Embryonic facial prominence (tissue), 1 donor: ENCODE results near the gene WWOX.
"Not testable (repeated sequence)": the region's sequence is repeated elsewhere in the genome, so short reads cannot be mapped to it uniquely, and the experiment has no call there.

ENCODE experiments used
- DNase-seq: peaks from one replicate; pipeline ENCODE4 v3.0.0-alpha.2; 2016; ENCODE audit errors: extremely low spot score

The WWOX gene

DNA sequence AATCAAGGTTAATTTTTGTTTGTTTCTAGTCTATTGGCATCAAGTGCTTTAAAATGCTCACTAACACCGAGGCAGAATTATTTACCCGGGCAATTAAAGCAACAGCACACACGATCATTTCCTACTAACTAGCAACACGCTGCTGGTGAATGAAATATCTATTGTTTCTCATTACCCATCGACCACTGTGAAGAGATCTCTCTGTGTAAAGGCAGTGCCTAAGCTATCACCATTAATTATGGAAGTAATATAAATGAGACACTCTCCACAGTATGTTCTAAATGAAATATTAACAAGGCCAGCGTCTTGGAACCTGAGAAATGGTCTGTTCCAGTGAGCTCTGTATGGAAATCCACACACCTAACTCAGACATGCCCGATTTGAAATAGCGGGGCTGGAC is 1103.5 kb downstream of the WWOX start:
- DNase-seq, result no peak

DNA sequence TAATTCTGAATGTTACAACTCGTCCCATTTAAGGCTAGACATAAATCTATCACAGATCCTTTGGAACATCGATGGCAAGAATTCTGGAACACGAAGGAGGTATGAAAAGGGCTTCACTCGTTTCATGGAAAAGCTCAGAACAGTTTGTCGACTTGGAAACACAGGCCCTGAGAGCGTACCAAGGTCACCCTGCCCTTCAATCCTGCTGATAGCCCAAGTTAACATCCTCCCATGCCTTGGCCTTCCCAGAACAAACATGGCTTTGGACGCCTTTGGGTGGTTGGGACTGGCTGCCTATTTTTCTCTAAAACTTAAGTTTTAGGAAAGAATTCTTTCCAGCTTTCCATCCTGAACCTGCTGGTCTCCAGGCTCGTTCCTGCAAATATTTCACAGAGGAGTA is 1105.0 kb downstream of the WWOX start:
- DNase-seq, result no peak

DNA sequence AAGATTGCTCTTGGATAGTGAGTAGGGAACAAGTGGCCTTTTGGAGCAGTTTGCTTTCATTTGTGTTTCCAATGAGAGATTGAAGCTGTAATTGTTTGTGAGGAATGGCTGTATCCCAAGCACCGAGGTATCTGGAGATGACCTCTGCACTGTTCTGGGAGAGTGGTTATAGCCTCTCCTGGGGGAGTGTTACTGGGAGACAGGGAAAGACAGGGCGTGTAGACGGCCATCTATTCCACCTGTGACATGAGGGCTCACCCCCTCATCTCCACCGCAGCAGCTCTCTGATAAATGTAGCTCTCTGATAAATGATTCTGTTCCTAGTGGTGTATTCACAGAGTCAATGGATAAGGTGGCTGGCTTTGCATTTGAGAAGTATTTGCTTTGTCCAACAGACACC is 1107.4 kb downstream of the WWOX start:
- no peak for DNase-seq

DNA sequence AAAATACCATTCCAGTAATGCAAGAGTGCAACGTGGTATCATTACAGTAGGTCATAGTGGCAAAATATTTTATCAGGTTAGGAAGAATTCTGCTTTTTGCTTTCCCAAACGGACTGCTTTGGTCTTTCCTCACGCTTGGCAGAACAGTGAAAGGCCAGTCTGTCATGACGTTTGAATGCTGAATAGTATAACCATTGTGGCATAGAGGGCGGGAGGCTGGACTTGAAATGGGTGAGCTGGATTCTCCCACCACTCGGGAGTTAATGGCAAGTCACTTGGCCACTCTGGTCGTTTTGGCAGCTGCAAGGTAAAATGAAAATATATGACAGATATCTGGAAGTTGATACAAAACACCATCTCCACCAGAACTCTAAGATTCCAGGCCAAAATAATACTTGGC is 1109.9 kb downstream of the WWOX start:
- DNase-seq, result no peak

DNA sequence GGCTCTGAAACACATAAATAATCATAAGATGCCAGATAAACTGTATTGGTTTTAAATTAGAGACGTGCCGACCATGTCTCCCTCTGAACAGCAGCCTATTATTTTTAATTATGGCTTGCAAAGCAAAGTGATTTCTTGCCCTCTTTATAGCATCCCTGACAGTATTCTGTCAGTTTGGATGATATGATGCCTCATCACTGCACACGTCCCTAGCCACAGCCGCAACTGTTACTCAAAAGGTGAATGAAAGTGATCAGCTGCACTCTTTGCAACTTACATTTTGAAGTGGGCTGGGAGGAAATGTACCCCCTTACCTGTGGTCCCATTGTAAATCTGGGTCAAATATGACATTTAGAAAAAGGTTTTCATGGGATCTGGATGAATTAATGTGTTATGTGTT is 1111.2 kb downstream of the WWOX start:
- DNase-seq, result no peak

DNA sequence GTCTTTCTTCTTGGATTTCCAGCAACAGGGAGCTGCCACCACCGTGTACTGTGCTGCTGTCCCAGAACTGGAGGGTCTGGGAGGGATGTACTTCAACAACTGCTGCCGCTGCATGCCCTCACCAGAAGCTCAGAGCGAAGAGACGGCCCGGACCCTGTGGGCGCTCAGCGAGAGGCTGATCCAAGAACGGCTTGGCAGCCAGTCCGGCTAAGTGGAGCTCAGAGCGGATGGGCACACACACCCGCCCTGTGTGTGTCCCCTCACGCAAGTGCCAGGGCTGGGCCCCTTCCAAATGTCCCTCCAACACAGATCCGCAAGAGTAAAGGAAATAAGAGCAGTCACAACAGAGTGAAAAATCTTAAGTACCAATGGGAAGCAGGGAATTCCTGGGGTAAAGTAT is 1112.1 kb downstream of the WWOX start:
- DNase-seq, result no peak

DNA sequence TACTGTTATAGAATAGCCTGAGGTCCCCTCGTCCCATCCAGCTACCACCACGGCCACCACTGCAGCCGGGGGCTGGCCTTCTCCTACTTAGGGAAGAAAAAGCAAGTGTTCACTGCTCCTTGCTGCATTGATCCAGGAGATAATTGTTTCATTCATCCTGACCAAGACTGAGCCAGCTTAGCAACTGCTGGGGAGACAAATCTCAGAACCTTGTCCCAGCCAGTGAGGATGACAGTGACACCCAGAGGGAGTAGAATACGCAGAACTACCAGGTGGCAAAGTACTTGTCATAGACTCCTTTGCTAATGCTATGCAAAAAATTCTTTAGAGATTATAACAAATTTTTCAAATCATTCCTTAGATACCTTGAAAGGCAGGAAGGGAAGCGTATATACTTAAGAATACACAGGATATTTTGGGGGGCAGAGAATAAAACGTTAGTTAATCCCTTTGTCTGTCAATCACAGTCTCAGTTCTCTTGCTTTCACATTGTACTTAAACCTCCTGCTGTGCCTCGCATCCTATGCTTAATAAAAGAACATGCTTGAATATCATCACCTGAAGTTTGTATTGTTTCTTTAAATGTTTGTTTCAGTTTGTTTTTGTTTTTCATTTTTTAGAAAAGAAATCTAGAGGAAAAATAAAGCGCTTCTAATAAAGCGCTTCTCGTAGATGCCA is 1112.8 kb downstream of the WWOX start:
- DNase-seq, result no peak

DNA sequence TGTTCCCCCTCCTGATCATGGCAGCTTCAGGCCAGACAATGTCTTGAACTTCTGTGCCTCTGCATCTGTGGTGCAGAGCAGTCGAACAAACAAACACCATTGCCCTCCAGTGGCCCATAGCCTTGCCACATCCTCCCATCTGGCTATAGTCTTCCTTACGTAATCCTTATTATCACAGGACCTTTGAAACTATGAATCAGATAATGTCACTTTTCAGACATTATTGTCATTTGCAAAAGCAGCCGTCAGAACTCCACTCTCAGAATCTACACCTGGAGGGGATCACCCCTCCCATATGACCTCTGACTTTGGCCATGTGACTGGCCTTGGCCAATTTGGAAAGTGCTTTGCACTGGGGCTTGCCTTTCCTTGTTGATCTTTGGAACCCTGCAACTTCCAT is 1113.8 kb downstream of the WWOX start:
- DNase-seq, result no peak

DNA sequence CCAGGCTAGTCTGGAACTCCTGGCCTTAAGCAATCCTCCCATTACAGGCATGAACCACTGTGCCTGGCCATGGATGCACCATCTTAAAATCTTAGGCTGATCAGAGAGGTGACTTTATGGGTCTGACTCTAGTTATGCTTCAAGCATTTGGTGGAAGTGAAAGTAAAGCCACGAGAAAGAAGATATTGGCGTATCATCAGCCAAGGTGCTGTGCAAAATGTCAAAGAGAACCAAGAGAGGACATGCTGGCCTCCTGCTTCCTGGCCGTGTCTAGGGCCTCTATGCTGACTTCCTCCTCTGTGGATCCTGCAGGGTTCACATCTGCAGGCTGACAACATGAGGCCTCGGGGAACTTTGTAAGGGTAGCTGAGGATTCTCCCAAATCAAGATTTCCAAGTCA is 1115.8 kb downstream of the WWOX start:
- no peak for DNase-seq

DNA sequence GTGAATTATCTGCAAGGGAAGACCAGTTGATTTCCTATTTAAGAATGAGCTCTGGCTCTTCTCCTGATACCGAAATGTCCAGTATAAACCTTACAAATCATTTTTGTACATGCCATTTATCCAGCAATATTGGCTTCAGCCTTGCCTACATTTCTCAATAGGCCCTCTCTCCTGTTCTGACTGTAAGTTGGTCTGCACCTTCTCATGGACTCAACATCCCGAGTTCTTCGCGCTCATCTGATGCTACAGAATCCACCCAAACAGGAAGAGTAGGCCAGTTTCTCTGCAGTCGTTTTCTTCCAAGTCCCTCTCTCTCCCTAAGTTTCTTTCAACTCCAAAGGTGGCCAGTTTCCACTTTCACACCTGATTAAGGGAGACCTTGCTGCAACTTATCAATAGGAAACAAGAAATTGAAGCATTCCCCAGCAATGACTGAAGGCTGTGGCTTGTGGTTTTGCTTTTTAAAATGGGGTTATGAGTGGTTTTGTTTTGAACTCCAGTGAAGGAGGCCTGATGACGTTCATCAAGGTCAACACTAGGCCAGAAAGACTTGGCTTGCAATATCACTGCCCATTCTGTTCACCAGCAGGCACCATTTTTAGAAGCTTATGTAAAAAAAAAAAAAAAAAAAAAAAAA is 1118.0 kb downstream of the WWOX start:
- no peak for DNase-seq

DNA sequence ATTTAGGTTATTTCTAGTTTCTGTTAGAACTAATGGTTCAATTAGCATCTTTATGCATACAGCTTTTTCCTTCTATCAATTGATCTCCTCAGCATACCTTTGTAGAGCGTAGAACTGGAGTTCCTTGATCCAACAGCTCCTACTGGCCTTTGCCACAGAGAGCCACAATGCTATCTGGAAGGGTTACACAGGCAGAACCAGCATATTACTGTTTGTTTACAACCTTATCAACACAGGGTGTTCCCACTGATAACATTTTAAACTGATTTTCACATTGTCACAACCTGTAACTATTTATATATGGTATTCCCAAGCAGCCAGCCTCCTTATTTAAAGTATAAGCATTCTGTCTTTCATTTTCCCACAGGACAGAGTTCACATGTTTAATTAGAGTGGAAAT is 1118.9 kb downstream of the WWOX start:
- DNase-seq, result no peak

DNA sequence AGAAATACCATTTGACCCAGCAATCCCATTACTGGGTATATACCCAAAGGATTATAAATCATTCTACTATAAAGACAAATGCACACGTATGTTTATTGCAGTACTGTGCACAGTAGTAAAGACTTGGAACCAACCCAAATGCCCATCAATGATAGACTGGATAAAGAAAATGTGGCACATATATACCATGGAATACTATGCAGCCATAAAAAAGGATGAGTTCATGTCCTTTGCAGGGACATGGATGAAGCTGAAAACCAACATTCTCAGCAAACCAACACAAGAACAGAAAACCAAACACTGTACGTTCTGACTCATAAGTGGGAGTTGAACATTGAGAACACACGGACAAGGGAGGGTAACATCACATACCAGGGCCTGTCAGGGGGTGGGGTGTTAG is 1126.5 kb downstream of the WWOX start:
- DNase-seq, result not testable (repeated sequence)

DNA sequence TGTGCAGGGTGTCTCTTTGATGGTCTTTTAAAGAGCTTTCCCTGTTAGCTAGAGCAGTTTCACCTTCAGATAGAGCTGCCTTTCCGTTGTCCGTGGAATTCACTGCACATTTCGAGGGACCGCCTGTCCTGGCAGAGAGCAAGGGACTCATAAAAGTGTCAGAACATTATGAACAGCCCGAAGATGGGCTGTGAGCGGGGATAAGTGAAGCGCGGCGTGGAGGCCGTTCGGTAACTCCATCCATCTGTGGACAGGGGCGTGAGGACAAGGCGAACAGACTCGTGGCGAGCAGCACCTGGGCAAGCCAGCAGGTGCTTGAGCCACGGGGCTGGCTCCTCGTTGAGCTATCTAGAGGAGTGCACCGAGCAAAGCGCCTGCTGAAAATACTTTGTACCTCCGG is 1129.9 kb downstream of the WWOX start:
- DNase-seq, result no peak

DNA sequence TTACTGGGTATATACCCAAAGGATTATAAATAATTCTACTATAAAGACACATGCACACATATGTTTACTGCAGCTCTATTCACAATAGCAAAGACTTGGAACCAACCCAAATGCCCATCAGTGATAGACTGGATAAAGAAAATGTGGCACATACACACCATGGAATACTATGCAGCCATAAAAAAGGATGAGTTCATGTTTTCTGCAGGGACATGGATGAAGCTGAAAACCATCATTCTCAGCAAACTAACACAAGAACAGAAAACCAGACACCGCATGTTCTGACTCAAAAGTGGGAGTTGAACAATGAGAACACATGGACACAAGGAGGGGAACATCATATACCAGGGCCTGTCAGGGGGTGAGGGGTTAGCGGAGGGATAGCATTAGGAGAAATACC is 1146.2 kb downstream of the WWOX start:
- not testable (repeated sequence) for DNase-seq

DNA sequence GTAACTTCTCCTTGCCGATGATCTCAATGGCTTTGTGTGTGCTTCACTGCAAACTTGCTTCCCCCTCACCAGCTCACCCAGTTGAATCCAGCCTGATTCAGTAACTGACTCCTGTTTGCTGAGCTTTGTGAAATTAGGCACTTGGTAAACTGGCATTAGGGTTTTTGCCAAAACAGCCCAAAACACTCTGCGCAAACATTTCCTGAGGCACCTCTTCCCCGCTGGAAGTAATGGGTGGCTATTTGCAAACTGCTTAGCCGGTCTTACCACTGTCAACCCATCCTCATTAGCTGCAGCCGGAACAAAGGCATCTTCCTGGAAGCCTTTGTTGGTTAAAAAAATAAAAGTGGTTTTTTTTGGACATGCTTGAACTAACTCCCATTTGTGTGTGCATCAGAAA is 1147.9 kb downstream of the WWOX start:
- no peak for DNase-seq

DNA sequence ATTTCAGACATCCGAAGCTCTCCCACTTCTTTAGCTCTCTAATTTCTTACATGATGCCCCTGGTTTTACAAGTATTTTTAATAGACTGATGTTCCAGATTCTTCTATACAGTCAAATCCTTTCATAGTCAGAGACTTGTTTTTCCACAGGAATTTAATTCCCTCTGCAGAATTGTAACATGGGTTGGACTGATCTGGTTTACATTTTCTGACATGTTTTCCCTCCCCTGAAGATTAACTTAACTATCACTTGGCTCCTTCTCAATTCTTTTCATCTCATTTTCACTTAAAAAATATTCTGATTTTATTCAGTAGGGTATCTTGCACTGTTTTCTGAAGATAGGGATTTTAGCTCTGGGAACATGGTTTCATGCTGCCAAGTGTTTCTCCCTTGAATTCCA is 1148.9 kb downstream of the WWOX start:
- DNase-seq, result no peak

DNA sequence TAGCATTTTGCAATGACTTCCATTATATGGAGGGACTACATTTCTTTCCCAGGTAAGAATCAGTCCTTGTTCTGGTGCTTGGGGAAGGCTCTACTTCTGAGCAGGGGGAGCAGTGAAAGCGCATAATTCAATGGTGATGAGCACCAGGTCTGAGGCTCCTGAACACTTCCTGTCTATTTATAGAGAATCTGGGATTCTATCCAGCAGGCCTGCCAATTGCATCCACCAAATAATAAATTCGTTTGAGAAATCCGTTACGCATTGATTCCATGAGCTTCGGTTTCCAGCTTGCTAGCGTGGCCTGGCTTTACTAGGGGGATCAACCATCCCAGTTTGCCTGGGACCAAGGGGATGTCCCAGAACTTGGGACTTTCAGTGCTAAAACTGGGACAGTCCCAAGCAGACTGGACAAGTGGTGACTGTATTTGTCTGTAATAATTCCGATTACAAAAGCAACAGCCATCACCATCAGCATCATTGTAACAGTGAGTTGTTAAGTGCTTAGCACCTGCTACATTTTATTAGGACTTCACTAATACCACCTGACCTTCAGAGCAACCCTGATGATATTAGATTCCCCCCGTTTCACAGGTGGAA is 1151.1 kb downstream of the WWOX start:
- DNase-seq, result no peak

DNA sequence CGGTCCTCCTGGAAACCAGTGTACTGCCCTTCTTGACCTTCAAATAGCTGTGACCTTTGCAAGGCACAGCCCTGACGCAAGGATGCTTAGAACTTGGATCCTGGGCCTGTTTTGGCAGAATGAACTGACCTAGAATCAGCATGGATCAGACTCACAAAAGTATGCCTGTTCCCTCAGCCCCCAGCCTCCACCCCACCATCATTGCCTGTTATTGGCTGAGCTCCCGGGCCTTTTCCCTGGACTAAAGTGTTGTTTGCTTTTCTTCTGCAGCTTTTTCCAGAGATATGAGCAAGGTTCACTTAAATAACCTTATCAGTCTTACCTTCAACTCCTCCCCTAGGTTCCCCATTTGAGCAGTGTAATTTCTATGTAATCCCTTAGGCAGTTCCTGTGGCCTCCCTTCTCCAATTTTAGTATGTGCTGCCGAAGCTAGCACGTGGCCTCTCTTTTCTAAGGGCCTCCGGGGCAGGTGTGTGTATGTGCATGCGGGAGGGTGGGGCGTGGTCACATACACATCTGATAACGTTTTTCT is 1153.7 kb downstream of the WWOX start:
- no peak for DNase-seq

DNA sequence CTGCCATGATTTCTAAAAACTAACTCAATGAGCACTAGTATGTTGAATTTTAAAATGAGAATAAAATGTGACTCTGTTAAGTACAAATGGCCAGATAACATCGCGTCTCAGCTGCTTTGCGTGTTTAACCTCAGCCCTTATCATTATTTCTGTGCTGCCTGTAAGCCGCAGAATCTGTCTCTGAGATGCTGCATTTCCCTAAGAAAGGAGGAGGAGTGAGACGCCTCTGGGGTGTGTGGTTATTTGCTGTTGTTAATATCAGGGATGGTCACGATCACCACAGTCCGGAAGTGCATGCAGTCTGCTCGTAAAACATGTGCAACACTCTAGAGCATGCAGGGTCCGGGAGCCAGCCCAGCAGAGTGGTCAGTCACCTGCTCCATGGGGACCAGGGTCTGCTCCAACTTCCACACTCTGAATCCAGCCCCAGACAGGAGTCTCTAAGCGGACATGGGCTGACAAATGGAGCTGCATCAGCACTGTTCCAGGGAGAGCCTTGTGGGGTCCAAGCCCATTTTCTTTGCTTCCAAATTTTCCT is 1158.6 kb downstream of the WWOX start:
- no peak for DNase-seq

DNA sequence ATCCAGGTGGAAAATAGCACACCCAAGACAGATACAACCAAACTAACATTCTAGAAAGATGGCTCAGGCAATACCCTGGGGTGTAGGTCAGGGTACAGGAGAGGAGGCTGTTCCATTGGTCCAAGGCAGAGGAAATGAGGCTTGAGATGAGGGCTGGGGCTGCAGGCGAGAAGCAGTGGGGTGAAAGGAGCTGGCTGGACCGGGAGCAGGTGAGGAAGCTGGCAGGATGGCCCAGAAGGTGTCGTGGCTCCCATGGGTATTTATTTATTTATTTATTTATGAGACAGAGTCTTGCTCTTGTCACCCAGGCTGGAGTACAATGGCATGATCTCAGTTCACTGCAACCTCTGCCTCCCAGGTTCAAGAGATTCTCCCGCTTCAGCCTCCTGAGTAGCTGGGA is 1161.4 kb downstream of the WWOX start:
- DNase-seq, result not testable (repeated sequence)

DNA sequence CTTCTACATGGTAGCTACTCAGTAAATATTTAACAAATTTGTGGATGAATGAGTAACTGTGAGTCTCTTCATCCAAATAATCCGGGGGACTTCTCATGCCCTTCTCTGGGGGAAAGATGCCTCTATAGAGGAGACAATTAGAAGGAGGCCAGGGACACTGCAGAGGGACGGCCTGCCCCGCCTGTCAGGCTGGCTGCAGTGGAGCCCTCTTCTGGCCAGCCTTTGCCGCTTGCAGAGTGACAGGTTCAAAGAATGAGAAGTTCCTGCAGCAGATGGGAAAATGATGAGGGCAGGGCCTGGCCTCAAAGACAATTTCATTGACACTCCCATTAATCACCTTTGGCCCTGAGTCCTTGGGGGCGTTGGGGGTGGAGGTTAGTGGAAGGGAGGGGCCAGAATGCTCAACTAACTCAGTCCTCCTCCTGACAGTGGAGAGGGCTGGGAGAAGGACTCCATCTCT is 1162.1 kb downstream of the WWOX start:
- no peak for DNase-seq

DNA sequence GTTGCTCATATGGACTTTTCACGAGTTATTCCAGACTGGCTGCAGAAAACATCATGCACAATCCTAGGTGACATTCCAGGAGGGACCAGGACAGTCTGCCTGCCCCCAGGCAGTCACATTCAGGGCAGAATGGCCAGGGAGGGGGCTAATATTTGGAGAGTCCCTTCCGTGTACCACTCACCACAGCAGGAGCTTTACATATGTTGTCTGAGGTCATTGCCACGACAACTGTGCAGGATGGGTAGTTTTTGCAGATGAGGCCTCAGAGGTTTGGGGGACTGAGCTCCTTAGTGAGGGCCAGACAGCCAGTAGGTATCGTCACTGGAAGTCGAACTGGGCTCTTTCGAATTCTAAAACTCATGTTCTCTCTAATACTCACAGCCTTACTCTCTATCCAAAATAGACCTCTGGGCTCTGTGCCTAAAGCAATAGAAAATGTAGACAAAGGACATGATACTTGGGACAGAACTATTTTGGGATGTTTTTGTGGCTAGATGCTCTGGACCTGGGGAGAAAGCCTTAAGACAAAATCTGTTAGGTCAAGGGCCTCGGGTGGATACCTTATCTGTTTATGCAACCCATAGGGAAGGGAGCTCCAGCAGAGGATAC is 1162.6 kb downstream of the WWOX start:
- DNase-seq, result no peak
